ENCODE measurements around the gene AP5Z1. TPM values are rescaled to one million over a fixed set of nuclear protein-coding genes. Genes with fewer than 3 reads are reported as not detected.

AP5Z1 gene
- total RNA-seq, 4 donors from 2014 or later, result 19.7 to 35.4 (median 25.4) TPM

DNA sequence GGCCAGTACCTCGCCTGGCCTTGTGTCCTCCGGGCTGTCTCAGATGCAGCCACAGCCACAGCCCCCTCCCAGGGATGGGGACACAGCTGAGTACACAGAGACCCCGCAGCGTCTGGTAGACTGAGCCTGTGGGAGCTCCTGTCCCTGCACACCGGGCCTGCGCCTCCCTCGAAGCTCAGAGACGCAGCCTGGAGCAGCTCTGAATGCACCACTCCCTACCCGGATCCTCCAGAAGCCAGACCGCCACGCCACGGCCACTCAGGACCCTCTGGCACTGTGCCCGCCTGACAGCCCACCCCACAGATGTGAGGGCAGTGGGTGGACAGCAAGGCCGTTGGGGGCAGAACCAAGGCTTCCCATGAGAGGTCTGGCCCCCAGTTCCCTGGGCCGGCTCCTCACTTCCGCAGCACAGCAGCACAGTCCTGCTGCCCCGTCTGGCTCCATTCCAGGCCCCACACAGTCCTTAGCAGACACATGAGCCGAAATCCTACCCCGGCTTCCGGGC, 45.6 kb downstream of the AP5Z1 start:
- no peaks in the 10 kb centered on the region for H3K9me3 ChIP-seq
- no peak overlapping the region for H3K4me3 ChIP-seq (replicated peaks in 1 of 3)
- peak overlapping the region in 1 of 3 donors; percentile 53 for H3K27ac ChIP-seq
- peaks cover 0 to 12% of the 10 kb centered on the region in 2 donors for H3K4me1 ChIP-seq
- TF ChIP-seq, protein P1, sequence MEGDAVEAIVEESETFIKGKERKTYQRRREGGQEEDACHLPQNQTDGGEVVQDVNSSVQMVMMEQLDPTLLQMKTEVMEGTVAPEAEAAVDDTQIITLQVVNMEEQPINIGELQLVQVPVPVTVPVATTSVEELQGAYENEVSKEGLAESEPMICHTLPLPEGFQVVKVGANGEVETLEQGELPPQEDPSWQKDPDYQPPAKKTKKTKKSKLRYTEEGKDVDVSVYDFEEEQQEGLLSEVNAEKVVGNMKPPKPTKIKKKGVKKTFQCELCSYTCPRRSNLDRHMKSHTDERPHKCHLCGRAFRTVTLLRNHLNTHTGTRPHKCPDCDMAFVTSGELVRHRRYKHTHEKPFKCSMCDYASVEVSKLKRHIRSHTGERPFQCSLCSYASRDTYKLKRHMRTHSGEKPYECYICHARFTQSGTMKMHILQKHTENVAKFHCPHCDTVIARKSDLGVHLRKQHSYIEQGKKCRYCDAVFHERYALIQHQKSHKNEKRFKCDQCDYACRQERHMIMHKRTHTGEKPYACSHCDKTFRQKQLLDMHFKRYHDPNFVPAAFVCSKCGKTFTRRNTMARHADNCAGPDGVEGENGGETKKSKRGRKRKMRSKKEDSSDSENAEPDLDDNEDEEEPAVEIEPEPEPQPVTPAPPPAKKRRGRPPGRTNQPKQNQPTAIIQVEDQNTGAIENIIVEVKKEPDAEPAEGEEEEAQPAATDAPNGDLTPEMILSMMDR (IDR thresholded peaks at IDR 0.05), result no peak
- no peak for TF ChIP-seq POLR2A (IDR thresholded peaks at IDR 0.05)
- no peaks in the 10 kb centered on the region for H3K36me3 ChIP-seq
- no peaks in the 10 kb centered on the region for H3K27me3 ChIP-seq
- 84 to 85% methylated on average over 6 to 16 of the region's 20 CpGs for WGBS, 2 donors
- intact Hi-C loops (cut with DNase I), result no loop called here
- no peak for DNase-seq

DNA sequence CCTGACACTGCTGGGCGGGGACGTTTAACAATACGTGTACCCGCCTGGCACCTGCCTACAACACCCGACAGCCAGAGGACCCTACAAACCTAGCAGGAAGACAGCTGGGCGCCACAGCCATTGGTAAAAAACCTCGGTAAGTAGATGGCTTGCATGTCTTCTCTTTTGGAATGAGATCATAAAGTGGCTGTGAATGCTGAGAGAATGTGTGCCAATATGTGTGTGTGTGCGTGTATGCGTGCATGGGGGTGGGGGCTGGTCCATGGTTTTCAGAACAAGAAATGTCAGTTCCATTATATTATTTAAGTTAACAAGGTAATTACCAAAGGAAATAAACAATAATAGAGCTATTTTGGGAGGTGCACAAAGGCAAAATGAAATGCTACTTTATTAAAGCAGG, 47.3 kb downstream of the AP5Z1 start:
- no peaks in the 10 kb centered on the region for H3K36me3 ChIP-seq
- no peak for DNase-seq
- intact Hi-C loops (cut with DNase I), result no loop called here

DNA sequence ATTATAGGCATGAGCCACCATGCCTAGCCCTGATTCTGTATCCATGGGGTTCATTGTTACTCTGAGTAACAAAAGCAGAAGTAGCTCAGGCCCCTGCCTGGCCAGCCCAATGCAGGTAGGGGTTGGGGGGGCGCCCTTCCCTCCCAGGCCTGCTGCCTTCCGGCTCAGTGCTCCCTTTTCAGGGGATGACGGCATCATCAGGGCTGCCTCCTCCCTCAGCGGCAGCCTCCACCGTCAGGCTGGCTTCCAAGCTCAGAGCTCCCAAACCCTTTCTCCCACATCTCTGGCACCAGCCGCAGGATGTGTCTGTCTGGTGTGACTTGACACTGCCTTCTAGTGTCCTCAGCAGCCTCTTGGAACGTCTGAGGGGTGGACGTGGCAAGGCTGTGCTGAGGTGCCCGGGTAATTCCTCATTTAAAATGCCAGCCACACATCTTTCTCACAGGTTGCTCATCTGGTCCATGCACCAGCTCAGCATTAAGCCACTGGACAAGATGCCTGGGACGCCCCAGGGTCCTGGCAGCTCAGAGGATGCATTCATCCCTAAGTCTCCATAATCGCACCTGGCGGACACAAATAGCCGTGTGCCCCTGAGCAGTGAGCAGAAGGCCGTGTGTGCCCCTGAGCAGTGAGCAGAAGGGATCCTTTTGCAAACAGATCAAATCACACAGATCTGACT, 48.2 kb downstream of the AP5Z1 start:
- 68 to 86% methylated on average over 10 to 14 of the region's 14 CpGs for WGBS, 2 donors
- H3K27me3 ChIP-seq, result no peaks in the 10 kb centered on the region
- H3K27ac ChIP-seq, result no peak overlapping the region
- no peak overlapping the region for H3K4me3 ChIP-seq (replicated peaks in 1 of 3)
- intact Hi-C loops (cut with DNase I), result no loop called here
- peaks cover 0 to 12% of the 10 kb centered on the region in 2 donors for H3K4me1 ChIP-seq
- no peaks in the 10 kb centered on the region for H3K9me3 ChIP-seq
- TF ChIP-seq POLR2A (IDR thresholded peaks at IDR 0.05), result no peak
- TF ChIP-seq, protein P1 (IDR thresholded peaks at IDR 0.05), result no peak
- no peaks in the 10 kb centered on the region for H3K36me3 ChIP-seq
- DNase-seq, result no peak

More for the DNA sequence above, 47.3 kb downstream of the AP5Z1 start:
- H3K4me1 ChIP-seq, result peaks cover 0 to 12% of the 10 kb centered on the region in 2 donors
- WGBS, 2 donors, result 84 to 86% methylated on average over 9 of the region's 9 CpGs
- no peak overlapping the region for H3K4me3 ChIP-seq (replicated peaks in 1 of 3)
- TF ChIP-seq POLR2A (IDR thresholded peaks at IDR 0.05), result no peak
- TF ChIP-seq, protein P1 (IDR thresholded peaks at IDR 0.05), result no peak
- no peak overlapping the region for H3K27ac ChIP-seq
- no peaks in the 10 kb centered on the region for H3K27me3 ChIP-seq
- H3K9me3 ChIP-seq, result no peaks in the 10 kb centered on the region

DNA sequence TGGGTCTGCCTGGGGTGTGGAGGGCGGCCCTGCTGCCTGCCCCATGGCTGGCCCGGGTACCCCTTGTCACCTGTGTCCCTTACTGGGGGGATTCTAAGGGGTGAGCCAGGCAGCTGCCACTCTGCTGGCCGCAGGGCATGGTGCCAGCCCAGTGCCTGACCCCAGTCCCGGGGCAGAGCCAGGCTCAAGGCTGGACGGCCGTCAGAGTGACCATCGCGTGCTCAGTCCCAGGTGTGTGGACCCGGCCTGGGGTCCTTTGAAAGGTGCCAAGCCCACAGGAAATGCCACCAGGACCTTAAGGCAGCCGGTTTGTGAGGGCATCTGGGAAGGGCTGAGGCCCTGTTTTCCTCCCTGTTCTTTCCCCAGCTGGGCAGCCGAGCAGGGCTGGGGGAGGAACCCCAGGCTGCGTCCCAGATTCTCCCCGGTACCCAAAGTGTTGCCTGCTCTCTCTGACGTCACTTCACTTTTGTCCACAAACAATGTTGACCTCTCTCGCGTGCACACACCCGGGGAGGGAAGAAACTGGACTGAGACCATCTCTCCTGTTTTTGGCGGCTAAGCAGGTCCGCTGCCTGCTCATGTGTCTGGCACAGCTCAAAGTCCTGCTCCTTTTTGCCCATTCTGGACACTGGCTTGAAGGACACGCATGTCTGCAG, 48.8 kb downstream of the AP5Z1 start:
- no peak for DNase-seq
- no peak overlapping the region for H3K27ac ChIP-seq
- peaks cover 0 to 12% of the 10 kb centered on the region in 2 donors for H3K4me1 ChIP-seq
- H3K4me3 ChIP-seq (replicated peaks in 1 of 3), result no peak overlapping the region
- H3K36me3 ChIP-seq, result no peaks in the 10 kb centered on the region
- no peaks in the 10 kb centered on the region for H3K9me3 ChIP-seq
- TF ChIP-seq, protein P1 (IDR thresholded peaks at IDR 0.05), result no peak
- no peak for TF ChIP-seq POLR2A (IDR thresholded peaks at IDR 0.05)
- 82 to 86% methylated on average over 15 to 19 of the region's 20 CpGs for WGBS, 2 donors
- intact Hi-C loops (cut with DNase I), result no loop called here
- no peaks in the 10 kb centered on the region for H3K27me3 ChIP-seq

DNA sequence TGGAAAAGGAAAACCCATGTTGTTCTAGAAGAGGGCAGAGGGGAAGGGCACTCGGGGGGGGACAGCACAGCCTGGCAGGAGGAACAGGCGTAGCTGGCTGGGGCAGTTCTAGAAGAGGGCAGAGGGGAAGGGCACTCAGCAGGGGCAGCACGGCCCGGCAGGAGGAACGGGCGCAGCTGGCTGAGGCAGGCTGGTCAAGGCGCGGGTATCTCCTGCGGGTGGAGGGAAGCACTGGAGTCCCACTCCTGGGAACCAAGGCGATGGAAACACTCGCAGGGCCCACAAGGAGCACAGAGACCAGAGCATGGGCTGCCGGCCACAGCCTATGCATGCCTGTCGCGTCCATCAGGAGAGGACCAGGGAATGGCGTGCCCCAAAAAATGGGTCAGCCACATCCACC, 49.7 kb downstream of the AP5Z1 start:
- intact Hi-C loops (cut with DNase I), result no loop called here
- peaks cover 0 to 10% of the 10 kb centered on the region in 2 donors for H3K4me1 ChIP-seq
- no peaks in the 10 kb centered on the region for H3K27me3 ChIP-seq
- TF ChIP-seq, protein P1 (IDR thresholded peaks at IDR 0.05), result no peak
- TF ChIP-seq POLR2A (IDR thresholded peaks at IDR 0.05), result no peak
- no peak overlapping the region for H3K27ac ChIP-seq
- H3K36me3 ChIP-seq, result no peaks in the 10 kb centered on the region
- H3K4me3 ChIP-seq (replicated peaks in 1 of 3), result no peak overlapping the region
- DNase-seq, result no peak
- H3K9me3 ChIP-seq, result no peaks in the 10 kb centered on the region
- WGBS, 2 donors, result 83 to 87% methylated on average over 15 of the region's 15 CpGs
